Activated CD8-positive, alpha-beta memory T cell treated with anti-CD3 and anti-CD28 coated beads, Interleukin-2, amount 50 U/mL, for 1 hour (primary cell): Measurements from ENCODE around the gene ACVR1.

Experiments used
- DNase-seq: peaks from one replicate; pipeline ENCODE4 v3.0.0-alpha.2; 2020; ENCODE audit errors: extremely low read depth

ACVR1 gene

DNA sequence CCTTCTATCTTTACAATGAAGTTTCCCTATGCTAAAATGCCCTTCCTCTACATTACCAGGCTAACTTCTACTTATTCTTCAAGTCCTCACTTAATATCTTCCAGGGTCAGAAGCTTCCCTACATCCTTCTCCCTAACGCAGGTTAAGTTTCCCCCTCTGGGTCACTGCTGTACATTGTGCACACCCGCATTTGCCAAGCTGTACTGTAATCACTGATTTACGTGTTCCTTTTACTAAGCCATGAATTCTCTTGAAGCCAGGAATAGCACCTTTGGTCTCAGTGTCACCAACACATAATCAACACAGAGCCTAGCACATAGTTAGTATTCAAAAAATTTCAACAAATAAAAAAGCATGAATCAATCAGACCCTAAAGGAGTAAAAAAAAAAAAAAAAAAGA lies 22.3 kb downstream of the ACVR1 start:
- no peak for DNase-seq

DNA sequence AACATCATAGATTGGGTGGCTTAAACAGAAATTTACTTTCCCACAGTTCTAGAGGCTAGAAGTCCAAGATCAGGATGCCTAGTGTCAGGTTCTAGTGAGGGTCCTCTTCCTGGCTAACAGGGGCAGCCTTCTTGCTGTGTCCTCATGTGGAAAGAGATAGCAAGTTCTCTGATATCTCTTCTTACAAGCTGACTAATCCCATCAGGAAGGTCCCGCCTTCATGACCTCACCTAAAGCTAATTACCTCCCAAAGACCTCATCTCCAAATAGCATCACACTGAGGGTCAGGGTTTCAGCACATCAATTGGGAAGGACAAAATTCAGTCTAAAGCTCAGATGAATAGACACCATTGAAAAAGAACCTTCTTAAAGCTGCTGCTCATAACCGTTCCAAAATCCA lies 22.9 kb downstream of the ACVR1 start:
- no peak for DNase-seq

DNA sequence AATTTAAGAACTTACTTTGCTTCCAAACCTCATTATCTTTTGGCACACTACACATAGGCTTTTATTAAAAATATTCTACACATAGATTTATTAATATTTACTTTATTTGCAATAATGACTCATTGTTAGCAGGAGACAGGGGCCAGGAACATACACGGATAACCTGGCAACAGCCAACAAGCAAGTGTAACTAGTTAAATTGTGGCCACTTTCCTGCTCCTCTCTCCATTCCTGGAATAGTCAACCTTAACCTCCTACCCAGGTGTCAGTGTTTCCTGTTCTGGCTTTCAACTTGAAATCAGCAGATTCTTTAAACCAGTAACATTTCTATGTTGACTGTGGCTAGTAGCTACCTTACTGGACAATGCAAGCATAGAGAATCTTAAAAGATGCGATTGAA lies 26.5 kb downstream of the ACVR1 start:
- DNase-seq, result no peak

DNA sequence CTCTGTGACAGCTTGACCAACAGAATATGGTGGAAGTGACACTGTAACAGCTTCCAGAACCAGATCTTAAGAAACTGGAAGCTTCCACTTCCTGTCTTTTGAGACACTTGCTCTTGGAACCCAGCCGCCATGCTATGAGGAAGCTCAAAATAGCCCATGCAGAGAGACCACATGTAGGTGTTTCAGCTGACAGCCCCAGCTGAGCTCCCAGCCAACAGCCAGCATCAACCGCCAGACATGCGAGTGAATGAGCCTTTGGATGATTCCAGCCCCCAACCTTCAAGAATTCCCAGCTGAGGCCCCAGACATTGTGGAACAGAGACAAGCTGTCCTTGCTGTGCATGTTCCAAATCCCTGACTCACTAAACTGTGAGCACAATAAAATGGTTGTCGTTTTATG lies 27.9 kb downstream of the ACVR1 start:
- DNase-seq, result no peak

DNA sequence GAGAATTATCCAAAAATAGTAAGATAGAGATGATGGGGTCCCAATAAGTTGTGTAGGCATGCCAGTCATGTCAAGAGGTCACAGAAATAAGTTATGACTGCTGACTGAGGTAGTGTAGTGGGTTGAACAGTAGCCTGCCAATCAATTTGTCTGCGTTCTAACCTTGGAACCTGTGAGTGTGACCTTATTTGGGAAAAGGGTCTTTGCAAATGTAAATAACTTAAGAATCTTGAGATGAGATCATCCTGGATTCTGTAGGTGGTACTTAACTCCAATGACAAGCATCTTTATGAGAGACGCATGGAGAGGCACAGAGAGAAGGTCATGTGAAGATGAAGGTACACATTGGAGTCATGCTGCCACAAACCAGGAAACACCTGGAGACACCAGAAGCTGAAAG lies 31.0 kb downstream of the ACVR1 start:
- no peak for DNase-seq

DNA sequence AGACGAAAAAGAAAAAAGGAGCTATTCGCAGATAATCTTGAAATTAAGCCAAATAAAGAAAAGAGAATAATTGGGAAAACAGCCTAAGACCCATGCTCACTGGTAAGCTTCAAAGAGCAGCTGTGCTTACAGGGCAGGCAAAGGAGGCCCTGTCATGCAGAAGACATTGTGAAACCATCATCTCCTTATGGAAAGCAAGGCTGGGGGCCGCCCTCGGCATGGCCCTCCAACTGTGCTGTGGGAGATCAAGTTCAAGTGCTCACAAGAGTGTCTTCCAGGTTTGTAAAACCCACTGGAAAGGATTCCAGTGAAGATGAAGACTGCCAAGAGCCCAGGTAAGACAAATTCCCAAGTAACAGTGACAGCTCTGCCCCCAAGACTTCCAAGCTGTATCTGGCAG lies 32.2 kb downstream of the ACVR1 start:
- no peak for DNase-seq

DNA sequence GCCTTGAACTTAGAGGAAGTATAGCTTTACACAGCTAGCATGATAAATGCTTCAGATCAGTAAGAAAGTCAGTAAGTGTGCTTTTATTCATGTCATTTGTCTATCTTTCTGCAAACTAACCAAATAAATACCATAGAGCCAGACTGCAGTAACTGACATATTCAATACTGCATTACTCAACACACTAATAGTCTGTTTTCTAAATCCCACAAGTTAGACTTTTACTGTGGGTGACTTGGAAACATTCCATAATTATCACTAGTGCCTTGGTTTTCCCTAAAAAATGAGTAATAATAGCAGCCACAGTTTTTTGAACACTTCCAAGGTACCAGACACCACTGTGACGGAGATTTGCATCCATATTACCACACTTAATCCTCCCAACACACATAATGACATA lies 33.0 kb downstream of the ACVR1 start:
- no peak for DNase-seq

DNA sequence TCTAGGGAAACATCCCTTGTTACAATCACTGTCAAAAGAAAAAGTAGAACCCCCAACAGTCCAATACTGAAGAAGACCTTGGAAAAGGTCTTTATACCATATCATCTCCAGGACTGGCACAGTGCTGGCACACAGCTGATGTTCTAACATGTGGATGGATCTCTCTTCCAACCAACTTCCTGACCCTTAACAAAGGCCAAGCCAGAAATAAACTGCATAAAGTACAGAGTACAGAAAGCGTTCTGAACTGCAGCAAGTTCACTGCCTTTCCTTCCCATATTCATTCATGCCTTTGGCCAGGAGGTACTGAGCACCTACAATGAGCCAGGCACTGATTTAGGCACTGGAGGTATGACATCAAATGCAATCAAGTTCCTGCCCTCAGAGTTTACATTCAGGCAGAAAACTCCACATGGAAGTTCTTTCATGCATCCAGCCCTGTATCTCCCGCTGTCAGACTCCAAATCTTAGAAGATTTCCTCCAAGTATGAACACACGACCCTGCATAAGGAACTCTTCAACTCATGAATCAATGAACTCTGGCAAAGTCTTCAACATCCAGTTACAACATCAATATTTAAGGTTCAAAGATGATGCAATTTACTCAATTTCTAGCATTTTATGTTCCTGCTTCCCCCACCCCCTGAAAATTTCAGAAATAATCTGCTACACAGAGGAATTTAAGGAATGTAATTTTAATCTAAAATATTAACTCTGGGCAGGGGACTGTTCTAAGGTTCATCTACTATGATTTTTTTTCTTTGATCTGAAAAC lies 33.8 kb downstream of the ACVR1 start:
- no peak for DNase-seq

DNA sequence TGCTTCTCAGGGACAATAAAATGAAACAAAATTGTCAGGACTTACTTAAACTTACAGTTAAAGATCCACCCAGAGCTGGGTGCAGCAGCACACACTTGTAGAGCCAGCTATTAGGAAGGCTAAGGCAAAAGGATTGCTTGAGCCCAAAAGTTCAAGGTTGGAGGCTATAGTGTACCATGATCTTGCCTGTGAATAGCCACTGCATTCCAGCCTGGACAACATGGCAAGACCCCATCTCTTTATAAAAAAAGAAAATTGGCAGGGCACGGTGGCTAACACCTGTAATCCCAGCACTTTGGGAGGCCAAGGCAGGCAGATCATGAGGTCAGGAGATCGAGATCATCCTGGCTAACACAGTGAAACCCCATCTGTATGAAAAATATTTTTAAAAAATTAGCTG lies 34.6 kb downstream of the ACVR1 start:
- DNase-seq, result no peak

DNA sequence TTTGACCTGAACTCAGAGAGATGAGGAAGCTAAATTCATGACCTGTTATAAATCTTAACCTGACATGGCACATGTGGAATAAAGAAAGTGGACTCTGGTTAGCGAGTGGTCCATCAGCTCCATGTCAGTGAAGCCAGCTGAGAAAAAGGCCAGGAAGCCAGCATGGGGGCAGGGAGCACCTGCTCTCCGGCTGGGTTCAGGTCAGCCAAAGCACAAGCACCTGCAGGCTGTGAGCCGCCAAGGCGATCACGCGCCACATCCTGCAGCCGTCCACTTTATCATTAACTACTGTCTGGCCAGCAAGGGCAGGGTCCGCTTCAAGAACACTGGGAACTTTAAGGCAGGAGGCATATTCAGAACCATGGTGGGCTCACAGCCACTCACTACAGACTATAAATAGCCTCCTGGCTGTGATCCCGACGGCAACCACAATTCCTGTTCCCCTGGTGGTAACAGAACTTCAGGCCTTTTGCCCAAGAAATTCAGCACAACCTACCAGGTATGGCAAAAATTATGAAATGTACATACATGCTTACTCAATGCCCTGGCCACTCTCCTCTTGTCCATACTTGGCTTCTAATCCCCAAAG lies 35.5 kb downstream of the ACVR1 start:
- DNase-seq, result no peak

DNA sequence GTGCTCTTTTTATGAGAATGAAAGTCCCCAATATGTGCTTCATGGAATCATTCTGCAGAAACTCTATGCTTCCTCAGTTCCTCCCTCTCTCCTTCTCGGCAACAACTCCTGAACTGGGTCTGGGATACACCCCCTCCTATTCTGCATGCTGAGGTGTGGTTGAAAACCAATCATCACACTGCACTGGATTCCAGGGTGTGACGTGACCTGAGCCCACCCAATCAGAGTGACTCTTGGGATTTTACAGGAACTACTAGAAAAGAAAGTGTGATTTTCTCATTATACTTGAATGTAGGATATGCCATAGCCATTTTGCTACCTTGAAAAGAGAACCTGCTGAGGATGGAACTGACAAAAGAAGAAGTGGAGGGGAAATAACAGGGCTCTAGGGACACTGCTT lies 36.3 kb downstream of the ACVR1 start:
- DNase-seq, result no peak

DNA sequence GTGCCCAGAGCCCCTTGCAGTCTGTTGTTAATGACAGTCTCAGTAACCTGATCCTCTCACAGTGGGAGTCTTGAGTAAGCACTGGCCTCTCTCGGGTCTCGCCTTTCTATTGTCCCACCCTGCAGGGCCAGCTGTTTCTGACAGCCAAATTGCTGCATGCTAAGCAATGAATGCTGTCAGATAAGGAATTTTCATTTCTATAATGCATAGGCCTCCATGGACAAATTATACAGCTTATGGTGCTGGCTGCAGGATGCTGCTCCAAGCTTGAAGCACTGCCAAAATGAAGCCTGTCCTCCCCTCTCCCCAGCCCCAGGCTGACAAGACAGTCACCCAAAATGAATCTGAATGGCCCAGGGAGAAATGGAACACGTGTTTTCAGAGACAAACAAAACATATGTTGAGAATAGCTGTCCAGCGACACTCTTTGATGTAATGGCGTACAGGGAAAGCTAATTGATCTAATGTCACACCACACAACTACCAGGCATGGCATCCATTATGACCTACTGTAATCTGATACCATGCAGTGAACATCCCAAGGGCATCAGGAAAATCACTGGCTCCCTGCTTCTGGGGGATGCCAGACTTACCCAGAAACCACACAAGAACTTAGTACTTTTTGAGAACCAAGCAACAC lies 36.8 kb downstream of the ACVR1 start:
- no peak for DNase-seq

DNA sequence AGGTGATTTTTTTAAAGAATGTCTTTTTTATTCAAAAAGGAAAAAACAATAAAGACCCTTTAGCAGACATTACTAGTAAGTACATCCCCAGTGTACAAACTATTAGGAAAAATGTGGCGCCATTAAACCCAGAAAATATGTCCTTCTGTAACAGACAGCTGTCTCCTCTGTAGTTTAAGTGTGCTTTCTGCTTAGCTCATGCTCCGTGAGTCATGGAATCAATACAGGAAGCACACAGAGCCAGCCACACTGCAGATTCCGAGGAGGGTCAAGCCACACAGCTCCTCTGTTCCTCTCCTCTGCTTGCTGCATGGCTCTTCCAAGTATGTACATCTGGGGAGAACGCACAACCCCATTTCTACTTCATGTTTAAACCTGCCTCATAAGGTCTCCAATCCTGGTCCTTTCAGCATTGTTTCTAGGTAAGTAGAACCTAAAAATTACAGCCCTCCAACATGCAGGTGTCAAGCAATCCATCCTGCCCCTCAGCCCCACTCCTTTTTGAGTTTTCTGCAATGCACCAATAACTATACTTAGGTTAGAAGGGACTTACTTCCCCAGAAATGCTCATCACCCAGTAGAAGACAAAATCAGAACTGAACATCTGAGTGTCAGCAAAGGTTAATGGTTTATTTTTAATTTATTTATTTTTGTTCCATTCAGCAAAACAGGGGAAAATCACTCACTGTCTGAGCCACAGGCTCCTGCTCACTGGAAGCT lies 37.5 kb downstream of the ACVR1 start:
- DNase-seq, result no peak

DNA sequence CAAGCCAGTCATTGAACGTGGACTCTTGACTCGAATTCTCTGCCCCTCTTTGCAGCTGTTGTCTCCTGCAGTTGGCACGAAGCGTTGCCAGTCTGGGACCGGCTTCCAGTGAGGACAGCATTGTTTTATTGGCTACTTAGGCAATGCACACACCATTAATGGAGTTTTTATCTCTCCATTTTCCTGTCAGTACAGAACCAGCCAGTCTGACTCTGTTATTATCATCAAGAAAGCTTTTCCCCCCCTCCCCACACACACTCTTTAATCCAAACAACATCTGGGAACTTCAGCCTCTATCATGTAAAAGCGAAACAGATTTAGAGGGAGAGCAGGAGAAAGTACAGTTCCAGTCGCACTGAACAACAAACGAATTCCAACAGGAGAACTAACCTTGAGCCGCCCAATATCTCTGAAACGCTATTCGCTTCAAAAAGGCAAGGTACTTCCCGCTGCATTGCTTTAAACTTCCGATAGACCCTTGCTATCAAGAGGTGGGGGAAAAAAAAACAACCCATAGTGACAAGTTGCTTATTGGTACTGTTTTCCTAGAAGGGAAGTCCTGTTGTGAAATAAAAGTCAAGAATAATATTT lies 38.2 kb downstream of the ACVR1 start:
- no peak for DNase-seq

DNA sequence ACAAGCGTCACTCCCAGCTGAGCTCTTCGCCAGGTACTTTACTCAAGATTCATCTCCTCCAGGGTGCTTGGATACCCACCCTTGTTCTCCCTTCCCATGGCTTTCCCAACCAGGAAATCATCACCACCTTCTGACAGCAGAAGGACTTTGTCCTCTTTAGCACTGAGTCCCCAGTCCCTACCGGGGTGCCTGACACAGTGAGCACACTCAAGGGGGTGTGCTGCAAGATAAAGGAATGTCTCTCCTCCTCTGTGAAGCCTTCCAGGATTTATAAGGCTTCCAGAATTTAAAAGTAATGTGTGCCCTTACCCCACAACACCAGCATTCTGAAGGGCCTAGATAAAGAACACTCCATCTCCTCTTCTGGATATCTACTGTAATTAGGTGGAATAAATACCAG lies 39.6 kb downstream of the ACVR1 start:
- no peak for DNase-seq

DNA sequence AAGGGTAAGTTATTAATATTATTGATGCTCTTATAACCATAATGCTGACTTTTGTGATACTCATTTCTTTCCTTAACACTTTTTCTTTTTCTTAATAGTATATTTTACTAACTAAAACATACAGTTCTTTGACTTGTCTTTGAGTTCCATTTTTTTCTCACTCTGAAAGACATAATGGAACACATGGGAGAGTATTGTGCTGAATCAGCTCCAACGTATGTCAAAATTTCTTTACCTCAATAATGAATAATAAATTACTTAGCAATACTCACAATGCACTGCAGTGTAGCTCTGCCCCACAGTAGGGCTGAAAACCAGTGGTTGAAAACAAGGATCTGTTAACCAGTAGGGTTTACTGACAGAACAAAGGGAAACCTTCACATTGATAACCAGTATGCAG lies 40.7 kb downstream of the ACVR1 start:
- DNase-seq, result no peak

DNA sequence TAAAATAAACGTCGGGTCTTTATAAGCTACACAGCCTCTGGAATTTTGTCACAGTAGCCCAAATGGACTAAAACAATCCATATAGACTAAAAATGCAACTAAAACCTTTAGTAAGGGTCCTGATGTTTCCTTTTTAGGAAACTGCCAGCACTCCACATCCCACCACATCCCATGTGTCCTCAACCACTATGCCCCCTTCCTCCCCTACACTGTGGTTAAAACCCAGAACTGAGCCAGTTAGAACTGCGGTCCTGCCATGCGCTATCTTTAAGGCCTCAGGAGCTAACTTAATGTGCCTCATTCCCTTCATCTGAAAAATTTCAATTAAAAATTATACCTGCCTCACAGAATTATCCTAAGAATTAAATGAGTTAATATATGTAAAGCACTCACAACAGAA lies 41.1 kb downstream of the ACVR1 start:
- no peak for DNase-seq

DNA sequence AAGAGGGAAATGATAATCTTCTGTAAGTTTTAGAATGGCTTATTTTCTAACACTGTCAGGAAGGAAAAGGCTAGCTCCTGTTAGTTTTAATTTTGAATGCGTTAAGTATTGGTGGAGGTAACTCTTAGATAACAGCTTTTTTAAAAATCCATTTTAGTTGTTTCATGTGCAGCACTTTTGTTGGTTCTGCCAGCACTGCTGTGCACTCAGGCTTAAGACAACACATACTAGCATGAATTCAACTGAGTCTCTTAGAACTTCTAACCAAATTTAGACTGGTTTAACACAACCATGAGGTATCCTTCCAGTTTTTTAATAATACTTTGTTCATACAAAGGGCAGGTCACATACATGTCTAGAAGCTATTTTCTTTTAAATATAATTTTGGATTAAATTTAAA lies 42.4 kb downstream of the ACVR1 start:
- no peak for DNase-seq

DNA sequence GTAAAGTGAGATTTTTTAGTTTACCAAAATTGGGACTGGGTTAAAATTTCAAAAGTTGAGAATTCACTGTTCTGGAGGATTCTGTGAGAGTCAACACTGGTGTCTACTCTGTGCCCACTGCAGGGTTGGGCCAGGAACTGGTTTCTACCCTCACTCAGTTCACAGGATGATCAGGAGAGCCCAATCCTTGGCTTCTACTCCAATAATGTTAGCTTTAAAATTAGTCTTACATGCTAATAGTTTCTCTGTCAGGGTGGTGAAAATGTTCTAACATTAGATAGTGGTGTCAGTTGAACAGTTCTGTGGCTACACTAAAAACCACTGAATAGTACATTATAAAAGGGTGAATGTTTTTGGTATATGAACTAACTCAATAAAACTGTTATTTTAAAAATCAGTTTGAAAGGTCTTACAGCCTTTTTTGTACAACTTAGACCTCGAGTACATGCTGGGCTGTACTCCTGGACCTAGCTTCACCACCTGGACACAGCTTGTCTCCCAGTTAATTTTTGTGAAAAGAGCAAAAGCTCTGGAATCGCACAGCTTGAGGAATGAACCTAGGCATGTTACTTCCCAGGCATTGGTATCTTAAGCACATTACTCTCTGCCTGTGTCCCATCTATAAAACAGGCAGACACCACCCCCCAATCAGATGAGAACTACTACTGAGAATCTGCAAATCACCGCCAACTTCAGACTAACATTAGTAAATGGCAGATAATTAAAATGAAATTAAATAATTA lies 44.4 kb downstream of the ACVR1 start:
- no peak for DNase-seq

DNA sequence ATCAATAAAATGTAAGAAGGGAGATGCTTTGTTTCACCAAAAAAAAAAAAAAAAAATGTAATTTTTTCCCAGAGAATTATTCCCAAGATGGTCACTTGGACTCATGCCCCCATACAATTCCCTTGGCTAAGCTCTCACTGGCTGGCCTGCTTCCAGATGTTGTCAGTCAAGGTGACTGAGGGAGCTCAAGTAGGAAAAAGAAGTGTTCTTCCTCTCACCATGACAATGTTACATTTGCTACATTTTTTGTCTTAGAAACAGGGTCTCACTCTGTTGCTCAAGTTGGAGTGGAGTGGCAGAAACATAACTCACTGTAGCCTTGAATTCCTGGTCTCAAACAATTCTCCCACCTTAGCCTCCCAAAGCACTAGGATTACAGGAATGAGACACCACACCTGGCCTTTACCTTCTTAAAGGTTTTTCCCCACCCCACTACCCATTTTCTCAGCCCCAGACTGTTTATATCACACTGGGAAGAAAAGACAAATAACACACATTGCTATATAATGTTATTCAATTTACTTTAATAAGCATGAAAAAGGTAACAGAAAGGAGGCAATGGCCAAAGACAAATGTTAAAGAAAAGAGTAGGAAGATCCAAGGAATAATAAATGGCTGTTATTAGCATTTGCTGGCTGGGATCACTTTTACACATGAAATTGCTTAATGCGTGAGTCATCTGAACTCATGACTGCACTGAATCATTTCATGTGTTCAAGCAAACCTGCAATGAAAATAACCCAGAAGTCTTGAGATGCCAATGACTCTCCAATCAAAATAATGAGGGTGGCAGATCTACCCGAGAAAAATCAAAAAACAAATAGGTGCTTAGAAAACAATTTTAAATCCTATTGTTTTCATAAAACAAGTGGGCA lies 45.2 kb downstream of the ACVR1 start:
- DNase-seq, result no peak

DNA sequence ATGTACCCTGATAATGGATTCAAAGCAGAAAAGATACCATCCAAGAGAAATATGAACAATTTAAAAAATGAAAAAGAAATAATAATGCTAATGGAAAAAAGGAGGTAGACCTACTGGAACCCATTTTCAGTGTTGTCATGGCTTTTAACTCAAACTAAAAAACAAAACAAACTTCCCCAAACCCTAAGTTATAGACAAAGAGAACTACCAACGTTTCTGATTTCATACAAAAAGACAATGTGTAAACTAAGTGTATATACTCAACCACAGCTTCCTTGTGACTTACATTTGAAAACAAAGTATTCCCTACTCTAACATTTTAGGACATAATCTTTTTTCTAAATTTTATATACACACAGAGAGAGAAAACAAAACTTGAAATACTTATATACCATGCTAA lies 45.9 kb downstream of the ACVR1 start:
- DNase-seq, result no peak
